GM04503 (cell line): ENCODE data around the gene FSTL5.

Experiments used
- DNase-seq: peaks from one replicate; pipeline ENCODE4 v3.0.0-alpha.2; 2012; ENCODE audit warnings: low read depth

FSTL5 gene

DNA sequence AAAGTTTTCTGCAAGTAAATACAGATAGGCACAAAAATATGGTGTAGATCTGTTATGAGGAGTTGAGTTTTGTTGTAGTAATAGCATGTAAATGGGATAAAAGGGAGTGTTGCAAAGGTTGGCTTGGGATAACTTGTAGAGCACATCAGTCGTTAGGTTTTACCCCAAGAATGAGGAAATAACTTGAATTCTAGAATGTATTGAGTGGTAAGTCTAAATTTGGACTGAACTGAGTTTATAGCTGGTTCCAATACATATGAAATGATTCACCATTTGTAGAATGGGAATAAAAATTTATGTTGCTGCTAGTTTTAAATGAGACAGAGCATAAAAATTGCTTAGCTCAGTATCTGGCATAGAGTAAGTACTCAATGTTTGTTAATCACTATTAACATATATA is 719.2 kb downstream of the FSTL5 start:
- no peak for DNase-seq

DNA sequence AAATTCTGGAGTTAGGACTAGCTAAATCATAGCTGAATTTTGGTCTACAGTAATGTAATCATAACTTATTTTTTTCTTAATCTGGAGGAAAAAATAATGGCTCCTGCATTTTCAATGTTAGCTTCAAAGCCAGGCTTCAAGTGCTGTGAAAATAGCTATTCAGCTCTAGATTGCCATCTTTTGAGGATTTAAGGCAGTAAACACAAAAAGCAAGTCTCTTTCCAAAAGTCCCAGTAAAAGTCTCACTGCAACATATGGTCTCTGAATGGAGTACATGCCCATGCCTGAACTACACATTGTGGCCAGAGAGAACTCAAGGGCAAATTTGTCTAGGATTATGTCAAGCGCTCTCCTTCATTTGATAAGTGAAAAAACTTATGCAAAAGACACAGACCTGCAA is 720.9 kb downstream of the FSTL5 start:
- DNase-seq, result no peak

DNA sequence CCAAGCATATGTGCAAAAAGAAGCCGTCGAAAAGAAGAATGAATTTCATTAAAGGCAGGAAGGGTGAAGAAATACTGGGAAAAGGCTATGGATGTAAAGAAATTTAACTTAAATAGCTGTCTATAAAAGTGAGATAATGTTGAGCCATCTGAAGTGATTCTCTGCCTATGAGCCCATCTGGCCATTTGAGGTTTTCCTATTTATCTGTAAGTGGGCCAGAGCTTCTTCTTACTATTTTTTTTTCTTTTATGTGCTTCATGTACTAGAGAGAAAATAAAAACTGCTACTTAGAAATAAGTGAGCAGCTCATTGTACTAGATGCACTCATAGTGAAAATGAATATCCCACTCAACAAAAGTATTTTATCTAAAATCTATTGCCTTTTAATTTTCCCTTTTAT is 725.7 kb downstream of the FSTL5 start:
- DNase-seq, result no peak

DNA sequence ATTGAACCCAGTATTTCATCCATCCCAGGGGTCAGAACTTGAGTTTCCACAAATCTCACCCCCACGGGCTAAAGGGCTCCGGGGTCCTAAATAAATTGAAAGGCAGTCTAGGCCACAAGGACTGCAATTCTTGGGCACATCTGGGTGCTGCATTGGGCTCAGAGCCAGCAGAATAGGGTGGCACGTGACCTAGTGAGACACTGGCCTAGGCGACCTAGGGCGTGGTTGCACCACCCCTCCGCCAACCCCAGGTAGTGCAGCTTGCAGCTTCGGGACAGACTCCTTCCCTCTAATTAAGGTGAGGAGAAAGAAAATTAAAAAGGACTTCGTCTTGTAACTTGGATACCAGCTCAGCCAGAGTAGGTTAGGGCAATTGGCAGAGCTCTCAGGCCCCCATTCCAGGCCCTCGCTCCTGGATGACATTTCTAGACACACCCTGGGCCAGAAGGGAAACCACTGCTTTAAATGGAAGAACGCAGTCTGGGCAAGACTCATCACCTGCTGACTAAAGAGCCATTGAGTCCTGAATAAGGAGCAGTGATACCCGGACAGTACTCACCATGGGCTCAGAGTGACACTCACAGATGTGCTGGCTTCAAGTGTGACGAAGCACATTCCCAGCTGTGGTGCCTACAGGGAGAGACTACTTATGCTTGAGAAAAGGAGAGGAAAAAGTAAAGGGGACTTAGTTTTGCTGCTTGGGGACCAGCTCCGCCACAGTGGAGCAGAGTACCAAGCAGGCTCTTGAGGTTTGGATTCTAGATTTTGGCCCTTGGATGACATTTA is 735.4 kb downstream of the FSTL5 start:
- no peak for DNase-seq

DNA sequence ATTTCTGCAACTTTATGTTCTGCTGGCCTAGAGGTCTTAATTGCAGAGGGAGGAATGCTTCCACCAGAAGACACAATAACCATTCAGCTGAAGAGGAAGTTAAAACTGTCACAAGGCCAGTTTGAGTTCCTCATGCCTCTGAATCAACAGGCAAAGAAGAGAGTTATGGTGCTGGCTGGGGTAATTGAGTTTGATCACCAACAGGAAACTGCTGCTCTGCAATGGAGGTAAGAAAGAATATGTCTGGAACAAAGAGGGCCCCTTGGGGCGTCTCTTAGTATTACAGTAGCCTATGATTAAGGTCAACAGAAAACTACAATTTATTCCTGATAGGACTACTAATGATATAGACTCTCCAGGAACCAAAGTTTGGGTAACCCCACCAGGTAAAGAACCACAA is 744.0 kb downstream of the FSTL5 start:
- no peak for DNase-seq

DNA sequence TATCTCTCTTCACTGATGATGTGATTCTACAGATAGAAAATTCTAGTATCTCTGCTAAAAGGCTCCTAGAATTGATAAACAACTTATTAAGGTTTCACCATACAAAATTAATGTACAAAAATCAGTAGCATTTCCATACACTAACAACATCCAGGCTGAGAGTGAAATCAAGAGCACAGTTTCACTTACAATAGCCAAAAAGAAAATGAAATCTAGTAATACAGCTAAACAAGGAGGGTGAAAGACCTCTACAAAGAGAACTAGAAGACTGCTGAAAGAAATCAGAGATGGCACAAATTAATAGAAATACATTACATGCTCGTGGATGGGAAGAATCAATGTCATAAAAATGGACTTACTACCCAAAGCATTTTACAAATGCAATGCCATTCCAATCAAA is 751.9 kb downstream of the FSTL5 start:
- DNase-seq, result no peak

DNA sequence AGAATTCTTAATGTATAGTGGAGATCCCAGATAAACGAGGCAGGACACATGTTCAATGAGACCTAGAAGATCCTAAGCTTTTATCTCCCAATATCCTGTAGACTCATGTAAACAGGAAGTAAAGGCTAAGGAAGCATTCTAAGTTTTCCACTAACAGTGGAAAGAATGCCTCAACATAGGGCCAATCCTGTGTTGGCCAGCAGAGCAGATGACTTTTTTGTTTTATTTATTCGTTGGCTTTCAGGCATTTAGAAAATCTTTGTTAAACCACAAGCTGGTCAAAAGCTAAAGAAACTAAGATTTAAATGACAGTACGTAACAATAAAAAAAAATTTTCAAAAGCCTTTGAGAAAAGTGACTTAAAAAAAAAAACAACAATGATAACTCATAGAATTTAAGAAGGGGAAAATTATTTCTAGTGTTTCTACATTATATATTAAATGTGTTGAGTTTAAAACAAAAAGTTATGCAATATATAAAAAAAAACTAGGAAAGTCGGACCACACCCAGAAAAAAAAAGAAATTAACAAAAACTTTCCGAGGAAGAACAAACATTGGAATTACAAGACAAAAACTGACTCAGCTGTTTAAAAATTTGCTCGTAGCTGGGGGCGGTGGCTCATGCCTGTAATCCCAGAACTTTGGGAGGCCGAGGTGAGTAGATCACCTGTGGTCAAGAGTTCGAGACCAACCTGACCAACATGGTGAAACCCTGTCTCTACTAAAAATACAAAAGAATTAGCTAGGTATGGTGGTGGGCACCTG is 759.3 kb downstream of the FSTL5 start:
- no peak for DNase-seq

DNA sequence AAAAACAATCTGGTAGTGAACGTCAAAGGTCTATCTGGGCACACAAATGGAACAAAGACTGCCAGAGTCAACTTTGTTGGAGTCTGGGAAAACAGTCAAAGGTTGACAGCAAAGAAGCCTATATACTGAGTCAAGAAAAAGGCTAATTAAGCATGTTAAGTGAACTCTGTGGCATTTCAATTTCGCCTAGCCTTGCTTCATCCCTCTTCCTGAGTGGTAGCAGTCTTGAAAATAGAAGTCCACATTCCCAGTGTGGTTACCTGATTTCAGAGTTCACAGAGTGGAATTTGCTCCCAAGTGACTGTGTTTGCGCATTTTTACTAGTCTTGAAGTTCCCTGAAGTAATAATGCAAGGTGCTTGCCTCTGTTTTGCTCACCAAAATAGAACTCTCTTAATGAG is 760.0 kb downstream of the FSTL5 start:
- no peak for DNase-seq

DNA sequence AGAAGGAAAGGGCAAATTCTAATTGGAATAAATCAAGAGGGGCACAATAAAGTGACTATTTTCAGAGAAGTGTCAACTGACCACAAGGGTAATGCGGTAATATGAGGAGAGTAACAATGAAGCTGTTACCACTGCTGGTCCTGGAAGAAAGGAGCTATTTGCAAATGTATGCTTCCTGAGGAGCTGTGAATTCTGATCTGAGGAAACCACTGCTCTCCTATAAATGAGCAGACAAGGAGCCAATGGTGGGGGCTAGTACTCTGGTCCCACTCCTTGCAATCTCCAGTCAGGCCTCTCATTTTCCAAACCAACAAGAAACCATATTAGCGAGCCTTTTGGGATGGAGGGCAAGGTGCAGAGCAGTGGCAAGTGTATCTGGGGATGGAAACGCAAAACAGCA is 770.2 kb downstream of the FSTL5 start:
- DNase-seq, result no peak

DNA sequence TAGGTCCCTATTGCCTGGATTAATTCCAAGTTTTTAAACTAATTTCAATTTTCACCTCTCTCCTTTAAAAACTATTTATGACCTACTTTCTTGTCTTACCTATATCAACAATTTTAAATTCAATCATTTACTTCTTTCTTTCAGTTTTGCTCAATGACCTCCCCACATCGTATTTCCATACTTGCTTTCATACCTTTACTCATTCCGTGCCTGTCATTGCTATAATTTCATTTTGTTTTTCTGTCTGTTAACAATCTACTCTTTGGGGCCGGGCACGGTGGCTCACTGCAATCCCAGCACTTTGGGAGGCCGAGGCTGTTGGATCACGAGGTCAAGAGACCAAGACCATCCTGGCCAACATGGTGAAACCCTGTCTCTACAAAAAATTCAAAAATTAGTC is 781.1 kb downstream of the FSTL5 start:
- DNase-seq, result no peak

DNA sequence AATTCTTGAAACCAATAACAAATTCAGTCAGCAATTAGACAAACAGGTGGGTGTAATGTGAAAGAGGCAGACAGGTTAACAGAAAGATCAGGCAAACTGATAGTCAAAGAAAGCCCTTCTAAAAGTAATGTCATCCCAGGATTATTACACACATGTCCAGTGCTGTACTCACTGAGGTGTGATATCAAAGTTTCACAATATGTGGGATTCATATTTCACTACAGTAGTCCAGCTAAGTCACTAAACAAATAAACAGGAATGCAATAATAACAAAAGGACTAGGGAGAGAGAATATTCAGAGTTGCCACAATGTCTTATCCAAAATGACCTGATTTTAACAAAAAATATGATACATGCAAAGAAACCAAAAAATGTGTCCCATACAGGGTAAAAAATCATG is 787.5 kb downstream of the FSTL5 start:
- no peak for DNase-seq

DNA sequence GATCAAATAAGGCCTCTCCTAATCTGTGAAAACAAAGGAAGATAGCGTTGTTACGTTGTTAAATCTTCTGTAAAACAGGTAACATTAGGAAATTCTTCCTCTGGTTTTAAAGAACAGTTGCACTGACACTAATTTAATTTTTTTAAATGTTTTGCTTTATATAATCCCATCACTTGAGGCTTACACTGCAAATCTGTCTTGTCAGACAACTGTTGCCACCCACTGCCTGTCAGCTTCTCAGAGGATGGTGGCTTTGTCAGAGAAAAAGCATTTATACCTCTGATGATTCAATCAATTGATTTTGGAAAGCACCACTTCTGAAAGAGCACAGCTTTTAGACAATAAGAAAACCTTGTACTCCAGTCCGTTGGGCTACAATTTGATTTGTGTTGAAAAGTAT is 799.1 kb downstream of the FSTL5 start:
- DNase-seq, result no peak

DNA sequence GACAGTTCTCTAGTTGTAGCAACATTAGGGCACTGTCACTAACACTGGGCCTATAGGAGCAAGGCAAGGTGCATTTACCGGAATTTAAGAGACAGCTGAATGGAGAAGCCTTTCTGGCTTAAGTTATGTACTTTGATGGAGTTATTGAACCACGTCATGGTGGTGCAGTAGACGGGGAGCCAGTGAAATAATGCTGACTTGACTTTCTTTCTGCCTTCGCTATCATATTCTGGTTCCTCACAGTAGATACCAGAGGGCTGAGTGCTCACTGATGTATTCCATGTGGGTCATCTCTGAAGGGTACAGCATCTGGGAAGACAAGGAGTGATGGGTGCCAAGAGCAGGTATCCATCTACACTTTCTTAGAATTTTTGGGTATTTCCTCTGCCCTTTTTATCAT is 802.8 kb downstream of the FSTL5 start:
- DNase-seq, result no peak

DNA sequence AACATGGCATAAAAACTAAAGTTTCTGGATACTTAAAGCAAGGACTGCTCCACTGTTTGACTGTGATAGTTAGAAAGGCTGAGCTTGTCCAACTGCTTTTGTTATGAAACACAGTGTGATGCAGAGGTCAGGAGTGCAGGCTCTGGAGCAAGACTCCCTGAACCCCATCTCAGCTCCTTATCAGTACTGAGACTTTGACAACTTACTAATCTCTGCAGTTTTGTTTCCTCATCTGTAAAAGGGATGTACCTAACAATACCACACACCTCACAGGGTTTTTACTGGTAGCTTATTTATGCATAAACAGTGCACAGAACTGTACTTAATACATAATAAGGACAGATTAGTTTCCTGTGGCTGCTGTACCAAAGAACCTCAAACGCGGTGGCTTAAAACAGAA is 804.3 kb downstream of the FSTL5 start:
- DNase-seq, result no peak

DNA sequence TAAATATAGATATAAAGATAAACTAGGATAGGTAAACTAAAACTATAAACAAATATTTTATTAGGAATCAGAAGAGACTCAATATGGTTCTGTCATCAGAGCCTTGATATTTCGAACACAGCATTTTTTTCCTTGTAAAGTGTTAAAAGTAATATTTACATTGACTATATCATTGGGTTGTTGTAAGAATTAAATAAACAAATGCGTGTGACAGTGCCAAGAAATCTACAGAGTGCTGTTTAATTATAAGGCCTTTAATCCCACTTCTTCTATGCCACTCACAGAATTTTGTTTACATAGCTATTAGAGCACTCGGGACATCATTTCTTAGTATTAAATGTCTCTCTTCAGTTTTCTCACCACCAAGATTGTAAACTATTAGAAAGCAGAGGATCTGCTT is 807.4 kb downstream of the FSTL5 start:
- DNase-seq, result no peak

DNA sequence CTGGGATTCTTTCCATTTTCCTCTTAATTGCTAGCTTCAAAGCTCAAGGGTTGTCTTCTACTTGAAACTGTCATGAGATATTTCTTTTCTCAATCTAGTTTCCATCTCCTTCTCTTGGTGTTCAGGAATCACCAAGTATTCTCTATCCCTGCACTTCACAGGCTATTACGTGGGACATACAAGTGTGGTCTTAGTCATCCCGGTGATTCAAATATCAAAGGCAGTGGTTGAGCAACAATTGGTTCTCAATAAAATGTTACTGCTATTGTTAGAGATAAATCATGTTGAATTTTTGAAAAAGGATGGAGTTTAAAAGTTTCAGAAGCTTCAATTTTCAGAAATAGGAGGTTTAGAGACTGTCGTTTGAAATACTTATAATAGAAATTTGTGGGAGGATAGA is 812.9 kb downstream of the FSTL5 start:
- DNase-seq, result no peak

DNA sequence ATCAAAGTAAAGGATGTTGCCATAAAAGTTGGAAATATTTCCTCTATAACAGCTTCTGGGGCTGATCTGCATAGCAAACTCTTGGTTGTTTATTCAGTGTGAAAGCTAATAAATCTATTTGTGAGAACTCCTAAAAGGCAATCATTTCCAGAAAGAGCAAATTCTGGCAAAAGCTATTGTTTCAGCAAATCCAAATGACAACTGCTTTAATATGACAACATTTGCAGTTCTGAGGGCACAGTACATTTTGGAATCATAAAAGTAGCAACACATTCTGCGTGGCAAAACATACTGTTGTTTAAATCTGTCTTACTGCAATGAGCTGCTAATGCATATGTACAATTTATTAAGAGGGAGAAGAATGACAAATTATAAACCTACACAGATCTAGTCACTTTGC is 818.1 kb downstream of the FSTL5 start:
- no peak for DNase-seq

DNA sequence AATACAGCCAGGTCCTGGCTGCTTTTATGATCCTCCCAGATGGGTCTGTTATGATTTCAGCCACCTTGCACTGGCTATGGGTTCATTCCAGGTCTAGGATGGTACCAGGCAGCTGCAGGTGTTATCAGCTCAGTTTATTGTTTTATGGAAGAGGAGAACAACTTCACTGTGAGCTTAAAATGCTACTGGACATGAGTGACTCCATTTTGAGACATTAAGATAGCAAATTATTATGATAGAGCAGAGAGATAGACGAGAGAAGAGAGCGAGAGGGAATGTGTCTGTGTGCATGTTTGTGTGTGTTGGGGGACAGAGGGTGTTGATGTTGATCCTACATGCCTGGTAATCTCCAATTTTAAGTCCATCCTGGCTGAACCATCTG is 820.2 kb downstream of the FSTL5 start:
- DNase-seq, result no peak

DNA sequence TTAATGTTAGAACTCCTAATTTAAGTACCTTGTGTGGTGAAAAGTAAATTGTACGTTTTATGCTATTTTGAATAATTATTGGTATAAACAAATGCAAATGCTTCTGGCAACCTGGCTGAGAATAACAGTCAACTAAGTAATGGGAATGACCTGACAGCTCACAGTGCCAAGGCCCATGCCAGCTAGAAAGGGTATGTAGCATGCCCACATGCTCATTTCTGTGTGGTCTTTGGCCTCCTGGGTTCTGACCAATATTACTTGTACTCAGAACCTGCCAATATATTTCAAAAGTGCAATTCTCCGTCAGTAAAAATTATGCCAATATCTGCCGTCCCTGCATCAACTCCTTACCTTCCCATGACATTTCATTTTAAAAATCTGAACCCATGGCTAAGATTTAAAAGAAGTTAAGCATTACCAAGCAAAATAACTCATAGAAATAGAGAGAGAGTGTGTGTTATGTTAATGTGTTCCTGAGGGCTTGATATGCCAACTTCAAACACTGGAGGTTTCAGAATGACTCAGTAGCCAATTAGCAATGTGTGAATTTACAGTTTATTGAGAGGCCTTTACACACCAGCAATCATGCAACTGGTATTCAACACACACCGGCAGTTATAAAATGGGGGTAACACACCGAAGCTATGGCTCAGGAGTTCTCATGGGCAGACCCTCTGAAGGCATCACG is 820.8 kb downstream of the FSTL5 start:
- no peak for DNase-seq

DNA sequence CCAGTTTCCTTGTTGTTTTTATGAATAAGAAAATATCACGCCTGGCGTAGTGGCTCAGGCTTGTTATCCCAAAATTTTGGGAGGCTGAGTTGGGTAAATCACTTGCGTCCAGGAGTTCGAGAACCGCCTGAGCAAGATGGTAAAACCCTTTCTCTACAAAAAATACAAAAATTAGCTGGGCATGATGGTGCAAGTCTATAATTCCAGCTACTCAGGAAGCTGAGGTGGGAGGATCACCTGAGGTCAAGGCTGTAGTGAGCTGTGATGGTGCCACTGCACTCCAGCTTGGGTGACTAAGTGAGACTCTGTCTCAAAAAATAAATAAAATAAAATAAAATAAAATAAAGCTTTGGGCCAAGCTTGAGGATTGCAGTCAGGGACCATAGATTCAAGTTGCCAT is 827.2 kb downstream of the FSTL5 start:
- no peak for DNase-seq

DNA sequence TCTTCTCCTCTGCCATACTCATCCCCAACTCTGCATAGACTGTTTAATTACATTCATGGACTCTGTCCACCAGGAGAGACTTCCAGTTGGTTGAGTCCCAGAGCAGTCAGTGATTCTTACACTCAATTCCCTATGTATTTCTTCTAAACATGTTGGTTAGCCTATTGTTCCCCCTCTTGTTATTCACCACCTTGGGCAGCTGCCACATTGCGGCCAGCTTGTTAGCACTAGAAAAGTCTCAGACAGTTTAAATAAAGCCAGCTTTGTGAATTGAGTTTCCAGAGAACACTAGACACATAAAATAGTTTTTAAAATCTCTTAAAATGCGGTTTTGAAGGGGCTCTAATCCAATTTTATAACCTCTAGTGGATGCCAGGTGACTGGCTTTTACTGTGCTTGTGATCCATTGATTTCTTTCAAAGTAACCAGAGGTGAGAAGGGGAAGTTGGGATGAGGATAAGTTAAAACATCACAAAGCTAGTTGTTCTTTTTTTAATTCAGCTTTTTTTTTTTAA is 827.7 kb downstream of the FSTL5 start:
- no peak for DNase-seq
